A549 treated with AZD9567 at 1 μM for 4 hours (cell line): ENCODE results near the gene LRPAP1. TPM values are rescaled to one million over a fixed set of nuclear protein-coding genes. Genes with fewer than 3 reads are reported as not detected.

Experiments used
- total RNA-seq: library from RNA; stranded (reverse); fragments of 200-300 nt; extraction: Qiagen RNA extraction; gene quantifications from 5 replicates; pipeline ENCODE4 v1.2.3, GENCODE V29; 2022; ENCODE audit not compliant: insufficient read depth

LRPAP1 gene
- 130 to 137 TPM (median 135 TPM) in 5 replicates for total RNA-seq

GRCh38 chr4:3531879-3532750 lies at the start of gene LRPAP1:
TSS of gene LRPAP1 (minus strand) at chr4:3532422. CDS start at chr4:3532412, 10 bp downstream.

GRCh38 chr4:3462790-3463415 lies 69.3 kb downstream of the LRPAP1 start, which contains the start of gene DOK7:
TSS of gene DOK7 (plus strand) at chr4:3463306. CDS start at chr4:3463376, 70 bp downstream.

Other genes with a start within 250 kb of the LRPAP1 start
- 10.4 to 15.2 TPM (median 10.9 TPM) in 5 replicates for gene RGS12, start 239.4 kb downstream of the LRPAP1 start, total RNA-seq
- gene HGFAC, start 90.5 kb downstream of the LRPAP1 start, total RNA-seq, result 0.12 to 0.19 TPM (median 0.17 TPM) in 4 of 5 replicates, not detected in the other
- gene DOK7, start 69.1 kb downstream of the LRPAP1 start, total RNA-seq, result 0.06 to 0.37 TPM (median 0.22 TPM) in 4 of 5 replicates, not detected in the other
- 7.8 to 11.1 TPM (median 10.4 TPM) in 5 replicates for gene ADRA2C, start 234.0 kb upstream of the LRPAP1 start, total RNA-seq